Naive thymus-derived CD8-positive, alpha-beta T cell (primary cell): ENCODE data around the gene MTX1. TPM values are rescaled to one million over a fixed set of nuclear protein-coding genes. Genes with fewer than 3 reads are reported as not detected.
A peak's percentile ranks its signal among the peaks of the same experiment; 100 is the strongest.
"Not testable (repeated sequence)": the region's sequence is repeated elsewhere in the genome, so short reads cannot be mapped to it uniquely, and the experiment has no call there.

Experiments
- ATAC-seq, 2 donors: fragments of 150-1000 bp; cut with Tn5 transposase in 1 of 2; sonication (Bioruptor Pico), chemical (Tn5 transposase) in 1 of 2; 1 replicate in 1 of 2; 2 replicates in 1 of 2; pipeline ENCODE4 v1.10.0; 2021; ENCODE audit warnings: mild to moderate bottlenecking in 2 of 2, moderate library complexity in 2 of 2
- POLR2A ChIA-PET: fragments of 350-600 bp; sonication (Branson Sonifier 250); formaldehyde crosslinking; loops from one replicate; lab custom pipeline; 2021; ENCODE audit warnings: antibody characterized with exemption; lab: Charles Lee
- DNase-seq, 10 donors: peaks; one replicate each; pipeline versions ENCODE4 v3.0.0 to v3.0.0-alpha.2; 2020 to 2022
- H3K27ac Mint-ChIP-seq, 10 donors: one replicate each; pipeline ENCODE4 v1.8.0; 2020 to 2022; ENCODE audit warnings: mild to moderate bottlenecking in 10 of 10, mixed read lengths in 10 of 10, moderate library complexity in 4 of 10, inconsistent platforms in 1 of 10
- H3K27me3 Mint-ChIP-seq, 5 donors: one replicate each; pipeline ENCODE4 v1.8.0; 2021 to 2022; ENCODE audit warnings: mixed read lengths in 5 of 5
- H3K36me3 Mint-ChIP-seq, 3 donors: one replicate each; pipeline ENCODE4 v1.8.0; 2020 to 2022; ENCODE audit warnings: mixed read lengths in 3 of 3, mild to moderate bottlenecking in 2 of 3, inconsistent platforms in 1 of 3
- H3K4me1 Mint-ChIP-seq, 4 donors: one replicate each; pipeline ENCODE4 v1.8.0; 2021 to 2022; ENCODE audit warnings: mixed read lengths in 4 of 4
- H3K4me3 Mint-ChIP-seq, 10 donors: one replicate each; pipeline ENCODE4 v1.8.0; 2020 to 2022; ENCODE audit warnings: mild to moderate bottlenecking in 10 of 10, mixed read lengths in 10 of 10, moderate library complexity in 6 of 10, inconsistent platforms in 1 of 10
- H3K9me3 Mint-ChIP-seq, 9 donors: one replicate each; pipeline ENCODE4 v1.8.0; 2020 to 2022; ENCODE audit warnings: mixed read lengths in 9 of 9, mild to moderate bottlenecking in 3 of 9, inconsistent platforms in 1 of 9, moderate library complexity in 1 of 9
- polyA plus RNA-seq, 3 donors: library from polyadenylated mRNA; unstranded; fragments of 300-500 nt; fragmentation: Illumina TruSeq; gene quantifications; one replicate each; pipeline ENCODE4 v1.2.3, GENCODE V29; 2021
- total RNA-seq, 8 experiments: library from RNA in 2 of 8; stranded (reverse) in 2 of 8; gene quantifications; one replicate each; pipeline ENCODE4 v1.2.3 and lab custom pipeline; 2021 to 2026

MTX1 gene
- total and polyA plus RNA-seq, 5 experiments from 2014 or later, result 26.9 to 50.7 (median 45.8) TPM

DNA sequence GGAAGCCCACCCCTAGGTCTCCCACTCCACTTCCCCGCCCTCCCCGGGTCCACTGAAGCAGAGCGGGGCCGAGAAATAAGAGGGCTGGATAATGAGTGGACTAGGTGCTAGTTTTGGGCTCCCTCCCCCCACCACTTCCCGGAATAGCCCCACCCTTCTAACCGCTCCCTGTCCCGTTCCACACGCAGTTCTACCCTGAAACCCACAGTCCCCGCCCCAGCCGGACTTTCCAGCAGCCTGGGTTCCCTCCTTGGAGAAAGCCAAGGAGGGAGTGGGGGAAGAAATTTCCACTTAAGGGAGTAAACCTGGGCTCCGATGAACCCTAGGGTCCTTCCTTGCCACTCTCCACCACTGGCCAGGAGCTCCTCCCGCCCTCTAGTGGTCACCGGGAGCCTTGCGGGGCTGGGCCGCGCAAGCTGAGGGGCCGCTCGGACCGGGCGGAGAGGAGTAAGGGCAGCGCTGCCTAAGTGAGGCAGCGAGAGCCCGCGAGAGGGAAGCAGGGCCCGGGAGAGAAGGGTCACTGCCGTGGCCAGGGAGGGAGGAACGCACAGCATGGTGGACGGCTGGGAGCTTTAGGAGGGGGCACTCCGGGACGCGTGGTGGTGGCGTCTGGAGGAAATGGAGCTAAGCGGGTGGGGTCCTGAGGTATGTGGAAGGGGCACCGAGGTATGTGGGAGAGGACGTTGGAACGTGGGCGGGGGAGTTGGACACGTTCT, 15.1 kb upstream of the MTX1 start:
- H3K27me3 Mint-ChIP-seq, result peaks cover 0 to 2% (median 0%) of the 10 kb centered on the region in 5 donors
- H3K27ac Mint-ChIP-seq, result peak overlapping the region; percentile 93 to 100 (median 98)
- peak; percentile 40 to 79 (median 60) for DNase-seq
- POLR2A ChIA-PET, result interaction anchor here (0.5 to 5.1 kb wide), 17 partner anchors 8 to 426 kb away, joined by 3 to 150 read pairs (median 7); partner anchors contain the start of genes CLK2, DPM3, EFNA1 and KRTCAP2
- peak overlapping the region; percentile 77 to 97 (median 90) for H3K4me3 Mint-ChIP-seq
- H3K9me3 Mint-ChIP-seq, result no peaks in the 10 kb centered on the region
- ATAC-seq, result peak; percentile 6 to 17
- H3K36me3 Mint-ChIP-seq, result no peaks in the 10 kb centered on the region
- peaks cover 18 to 33% (median 26%) of the 10 kb centered on the region in 4 donors for H3K4me1 Mint-ChIP-seq

DNA sequence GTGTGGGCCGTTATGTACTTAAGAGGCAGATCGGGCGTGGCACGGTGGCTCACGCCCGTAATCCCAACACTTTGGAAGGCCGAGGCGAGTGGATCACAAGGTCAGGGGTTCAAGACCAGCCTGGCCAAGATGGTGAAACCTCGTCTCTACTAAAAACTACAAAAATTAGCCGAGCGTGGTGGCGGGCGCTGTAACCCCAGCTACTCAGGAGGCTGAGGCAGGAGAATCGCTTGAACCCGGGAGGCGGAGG, 14.6 kb upstream of the MTX1 start:
- Mint-ChIP-seq H3K4me1 (peaks cover 18 to 33% (median 26%) of the 10 kb centered on the region in 4 donors), H3K4me3 (peak overlapping the region; percentile 77 to 97 (median 90)), H3K27ac (peak overlapping the region; percentile 93 to 100 (median 98))
- ATAC-seq, H3K27me3 Mint-ChIP-seq, H3K36me3 Mint-ChIP-seq, H3K9me3 Mint-ChIP-seq: not testable (repeated sequence)
- DNase-seq, result peak in 1 of 10 donors; percentile 67
- POLR2A ChIA-PET, result interaction anchor here (0.6 to 5.1 kb wide), 20 partner anchors 9 to 426 kb away, joined by 3 to 150 read pairs (median 6); partner anchors contain the start of genes CLK2, DPM3, EFNA1 and KRTCAP2

DNA sequence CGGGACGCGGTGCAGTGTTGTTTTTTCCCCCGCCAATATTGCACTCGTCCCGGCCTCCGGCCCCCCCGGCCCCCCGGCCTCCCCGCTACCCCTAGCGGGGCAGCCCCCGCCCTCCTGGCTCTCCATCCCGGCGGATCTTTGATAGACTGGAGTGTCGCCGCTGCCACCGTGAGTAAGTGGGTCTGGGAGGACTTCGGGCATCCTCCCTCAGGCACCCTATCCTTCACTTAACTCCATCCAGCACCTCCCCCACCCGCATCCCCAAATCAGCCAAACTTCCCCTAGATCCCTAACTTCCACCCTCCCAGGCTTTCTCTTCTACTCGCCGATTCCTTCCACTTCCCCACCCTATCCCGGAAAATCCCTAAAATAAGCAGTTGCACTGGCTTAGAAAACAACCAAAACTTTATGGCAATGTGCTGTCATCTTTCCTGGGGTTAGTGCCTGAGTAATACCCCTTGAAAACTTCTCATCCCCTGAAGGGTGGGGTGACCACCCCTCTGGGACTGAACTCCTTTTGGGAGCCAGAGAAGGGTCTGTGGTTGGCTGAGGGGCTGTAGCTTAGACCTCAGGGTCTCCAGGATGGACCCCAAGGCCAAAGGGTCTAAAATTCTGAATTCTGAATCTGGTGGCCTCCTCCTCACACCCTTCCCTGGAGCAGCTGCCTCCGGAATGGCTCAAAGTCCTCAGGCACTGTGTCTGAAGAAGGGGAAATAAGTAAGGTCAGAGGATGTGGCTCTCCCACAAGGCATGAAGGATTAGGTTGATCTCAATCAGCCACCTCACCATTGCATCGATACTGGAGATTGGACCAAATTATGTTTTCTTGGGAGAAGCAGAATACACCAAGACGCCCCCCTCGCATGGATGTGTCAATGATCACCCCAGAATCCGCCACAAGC, 13.0 kb upstream of the MTX1 start:
- no peak for ATAC-seq
- no peaks in the 10 kb centered on the region for H3K9me3 Mint-ChIP-seq
- H3K27me3 Mint-ChIP-seq, result peaks cover 0 to 2% (median 0%) of the 10 kb centered on the region in 5 donors
- no peaks in the 10 kb centered on the region for H3K36me3 Mint-ChIP-seq
- peak overlapping the region; percentile 33 to 97 (median 75) for H3K4me3 Mint-ChIP-seq
- DNase-seq, result peak in 2 of 10 donors; percentile 13 to 59
- POLR2A ChIA-PET, result interaction anchor here (0.5 to 5.1 kb wide), 18 partner anchors 9 to 1327 kb away, joined by 3 to 150 read pairs (median 6); partner anchors contain the start of genes CLK2, FDPS, KRTCAP2 and MTX1
- peaks cover 18 to 33% (median 26%) of the 10 kb centered on the region in 4 donors for H3K4me1 Mint-ChIP-seq
- H3K27ac Mint-ChIP-seq, result peak overlapping the region; percentile 78 to 100 (median 96)

DNA sequence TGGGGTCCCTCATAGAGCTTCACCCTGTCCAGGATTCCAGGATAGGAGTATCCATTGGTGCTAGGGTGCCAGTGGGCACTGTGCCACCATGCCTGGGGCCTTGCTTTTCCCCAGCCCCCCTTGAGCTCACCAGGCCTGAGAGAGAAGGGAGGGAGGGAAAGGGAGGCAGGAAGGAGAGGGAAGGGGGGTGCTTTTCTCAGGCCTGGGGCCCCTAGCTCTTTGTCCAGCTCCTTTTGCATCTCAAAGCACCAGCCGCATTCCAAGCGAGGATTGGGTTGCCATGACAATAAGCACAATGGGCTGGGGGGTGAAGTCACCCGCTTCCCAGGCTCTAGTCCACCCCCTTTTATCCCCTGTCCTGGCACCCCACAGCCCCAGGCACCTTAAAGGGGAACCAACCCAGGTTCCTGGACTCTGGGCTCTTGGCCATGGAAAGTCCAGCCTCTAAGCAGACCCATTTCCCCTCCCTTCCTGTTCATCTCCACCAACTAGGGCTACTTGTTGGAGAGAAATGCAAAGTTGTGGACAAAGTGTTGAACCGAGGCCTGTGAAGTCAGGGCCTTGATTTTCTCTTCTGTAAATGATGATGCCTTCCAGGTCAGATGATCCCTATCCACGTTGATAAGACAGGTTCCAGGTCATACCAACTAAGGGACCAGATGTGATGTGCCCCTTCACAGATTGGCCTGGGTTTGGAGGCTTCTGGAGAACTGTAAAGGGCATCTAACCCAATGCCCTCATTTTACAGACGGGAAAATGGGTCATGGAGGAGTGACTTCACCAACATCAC, 12.2 kb upstream of the MTX1 start:
- ATAC-seq (no peak), DNase-seq (peak in 1 of 10 donors; percentile 49)
- Mint-ChIP-seq H3K27ac (peak overlapping the region; percentile 24 to 100 (median 96)), H3K4me1 (peaks cover 18 to 33% (median 26%) of the 10 kb centered on the region in 4 donors), H3K27me3 (peaks cover 0 to 2% (median 0%) of the 10 kb centered on the region in 5 donors), H3K9me3 (no peaks in the 10 kb centered on the region), H3K4me3 (peak overlapping the region in 7 of 10 donors; percentile 54 to 97 (median 77)), H3K36me3 (no peaks in the 10 kb centered on the region)
- POLR2A ChIA-PET, result interaction anchor here (1.2 to 5.1 kb wide), 4 partner anchors 12 to 48 kb away, joined by 3 to 150 read pairs (median 46); partner anchors contain the start of genes KRTCAP2, MTX1, THBS3 and TRIM46

DNA sequence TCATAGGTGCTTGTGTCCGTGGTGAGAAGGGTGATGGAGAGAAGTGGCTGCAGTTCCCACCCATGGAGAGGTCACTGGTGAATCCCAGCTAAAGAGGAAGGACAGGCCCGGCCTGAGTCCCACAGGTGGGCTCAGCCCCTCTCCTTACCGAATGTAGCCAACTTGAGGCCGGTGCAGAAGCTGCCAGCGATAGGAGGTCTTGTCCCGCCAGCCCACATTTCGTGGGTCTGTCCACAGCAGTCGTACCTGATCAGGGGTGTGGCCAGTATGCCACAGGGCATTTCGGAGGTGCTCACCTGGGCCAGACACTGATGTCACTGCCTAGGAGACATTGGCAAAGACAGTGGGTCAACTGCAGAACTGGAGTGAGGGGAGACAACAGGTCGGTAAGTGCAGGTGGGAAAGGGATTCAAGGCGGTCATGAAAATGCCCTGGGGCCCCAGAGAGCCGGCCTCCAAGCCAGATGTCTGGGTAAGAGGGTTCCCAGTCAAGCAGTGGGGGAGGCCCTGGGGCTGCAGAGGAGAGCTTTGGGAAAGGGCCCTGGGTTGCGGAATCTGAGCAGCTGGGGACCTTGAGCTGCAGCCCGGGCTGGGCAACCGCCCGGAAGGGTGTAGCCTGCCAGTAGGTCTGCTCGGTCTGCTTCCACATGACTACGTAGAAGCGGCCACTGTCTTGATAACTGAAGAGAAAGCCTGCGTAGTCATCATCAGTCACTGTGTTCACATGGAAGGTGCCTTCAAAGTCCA, 11.4 kb upstream of the MTX1 start:
- Mint-ChIP-seq H3K9me3 (no peaks in the 10 kb centered on the region), H3K4me3 (peak overlapping the region in 3 of 10 donors; percentile 30 to 48 (median 39)), H3K4me1 (peaks cover 18 to 32% (median 25%) of the 10 kb centered on the region in 4 donors), H3K27me3 (peaks cover 0 to 2% (median 0%) of the 10 kb centered on the region in 5 donors), H3K27ac (peak overlapping the region in 8 of 10 donors; percentile 84 to 100 (median 90)), H3K36me3 (no peaks in the 10 kb centered on the region)
- POLR2A ChIA-PET, result interaction anchor here (0.6 to 0.9 kb wide), 2 partner anchors 23 to 56 kb away, joined by 3 to 4 read pairs; partner anchors contain the start of gene TRIM46
- DNase-seq (peak in 1 of 10 donors; percentile 56), ATAC-seq (no peak)

DNA sequence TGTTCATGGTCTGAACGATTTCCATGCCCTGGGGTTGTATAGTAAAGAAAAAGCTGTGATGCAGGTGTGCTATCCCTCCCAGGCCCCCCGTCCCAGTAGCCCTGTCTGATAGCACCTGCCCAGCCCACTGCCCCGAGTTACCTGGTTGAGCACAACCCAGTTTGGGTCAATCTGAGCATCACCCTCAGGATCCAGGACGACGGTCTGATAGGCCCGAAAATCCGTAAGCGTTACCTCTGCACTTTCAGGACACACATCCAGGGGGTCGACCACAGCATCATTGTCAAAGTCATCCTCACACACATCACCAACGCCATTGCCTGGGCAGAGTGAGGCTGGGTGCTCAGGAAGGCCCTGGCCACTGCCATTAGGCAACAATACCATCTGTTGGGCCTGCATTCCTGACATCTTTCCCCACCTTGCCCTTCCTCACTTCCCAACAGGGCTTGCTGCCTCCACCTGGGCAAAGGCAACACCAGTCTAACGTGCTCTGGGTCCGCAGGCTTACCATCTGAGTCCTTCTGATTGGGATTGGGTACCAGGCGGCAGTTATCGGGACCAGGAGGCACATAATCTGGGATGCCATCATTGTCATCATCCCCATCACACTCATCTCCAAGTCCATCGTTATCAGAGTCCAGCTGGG, 10.5 kb upstream of the MTX1 start:
- Mint-ChIP-seq H3K9me3 (no peaks in the 10 kb centered on the region), H3K27ac (peak overlapping the region in 8 of 10 donors; percentile 35 to 100 (median 82)), H3K4me1 (peaks cover 15 to 23% (median 17%) of the 10 kb centered on the region in 4 donors), H3K27me3 (peaks cover 0 to 2% (median 0%) of the 10 kb centered on the region in 5 donors), H3K36me3 (no peaks in the 10 kb centered on the region), H3K4me3 (no peak overlapping the region)
- ATAC-seq, result no peak
- peak in 1 of 10 donors; percentile 55 for DNase-seq
- POLR2A ChIA-PET, result no interaction called here

DNA sequence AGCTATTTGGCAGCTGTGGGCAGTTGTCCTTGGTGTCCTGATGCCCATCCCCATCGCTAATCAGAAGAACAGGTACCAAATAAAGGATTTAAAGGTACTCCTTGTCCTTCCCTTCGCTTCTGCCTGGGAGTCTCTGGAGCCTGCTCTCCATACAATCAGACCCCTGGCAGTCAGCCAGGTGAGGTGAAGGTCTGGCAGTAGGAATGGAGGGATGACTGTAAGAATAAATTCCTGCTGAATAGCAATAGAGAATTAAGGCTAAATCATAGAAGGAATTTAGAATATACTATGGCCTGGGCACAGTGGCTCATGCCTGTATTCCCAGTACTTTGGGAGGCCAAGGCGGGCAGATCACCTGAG, 10.0 kb upstream of the MTX1 start:
- H3K4me1 Mint-ChIP-seq, result peaks cover 12 to 18% (median 13%) of the 10 kb centered on the region in 4 donors
- no peaks in the 10 kb centered on the region for H3K9me3 Mint-ChIP-seq
- ATAC-seq (no peak), DNase-seq (peak in 1 of 10 donors; percentile 21)
- H3K27ac Mint-ChIP-seq, result peak overlapping the region in 5 of 10 donors; percentile 39 to 100 (median 57)
- H3K36me3 Mint-ChIP-seq, result no peaks in the 10 kb centered on the region
- H3K27me3 Mint-ChIP-seq, result peaks cover 0 to 2% (median 0%) of the 10 kb centered on the region in 5 donors
- no peak overlapping the region for H3K4me3 Mint-ChIP-seq
- POLR2A ChIA-PET, result no interaction called here

DNA sequence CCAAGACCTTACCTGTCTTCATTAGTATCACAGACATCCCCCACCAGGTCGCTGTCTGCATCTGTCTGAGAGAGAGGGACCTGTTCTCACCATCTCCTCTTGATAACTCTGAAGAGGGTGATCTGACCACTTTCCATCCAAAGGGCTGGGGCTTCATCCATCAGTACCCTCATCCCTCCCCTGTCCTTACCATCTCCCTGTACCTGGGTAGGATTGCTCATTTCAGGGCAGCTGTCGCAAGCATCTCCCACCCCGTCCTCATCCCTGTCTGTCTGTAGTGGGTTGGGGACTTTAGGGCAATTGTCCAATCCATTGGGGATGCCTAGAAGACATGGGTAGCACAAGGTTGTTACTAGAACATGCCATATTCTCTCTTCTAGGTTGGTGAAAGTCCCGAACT, 8.7 kb upstream of the MTX1 start:
- peaks cover 3 to 7% (median 4%) of the 10 kb centered on the region in 4 donors for H3K4me1 Mint-ChIP-seq
- peak overlapping the region in 3 of 10 donors; percentile 65 to 70 (median 70) for H3K27ac Mint-ChIP-seq
- H3K27me3 Mint-ChIP-seq, result no peaks in the 10 kb centered on the region
- H3K4me3 Mint-ChIP-seq, result no peak overlapping the region
- ATAC-seq, result no peak
- peak in 1 of 10 donors; percentile 30 for DNase-seq
- H3K9me3 Mint-ChIP-seq, result no peaks in the 10 kb centered on the region
- POLR2A ChIA-PET, result interaction anchor here (2.0 kb wide), 1 partner anchor 27 kb away, joined by 4 read pairs; no protein-coding TSS in a partner anchor
- H3K36me3 Mint-ChIP-seq, result no peaks in the 10 kb centered on the region

DNA sequence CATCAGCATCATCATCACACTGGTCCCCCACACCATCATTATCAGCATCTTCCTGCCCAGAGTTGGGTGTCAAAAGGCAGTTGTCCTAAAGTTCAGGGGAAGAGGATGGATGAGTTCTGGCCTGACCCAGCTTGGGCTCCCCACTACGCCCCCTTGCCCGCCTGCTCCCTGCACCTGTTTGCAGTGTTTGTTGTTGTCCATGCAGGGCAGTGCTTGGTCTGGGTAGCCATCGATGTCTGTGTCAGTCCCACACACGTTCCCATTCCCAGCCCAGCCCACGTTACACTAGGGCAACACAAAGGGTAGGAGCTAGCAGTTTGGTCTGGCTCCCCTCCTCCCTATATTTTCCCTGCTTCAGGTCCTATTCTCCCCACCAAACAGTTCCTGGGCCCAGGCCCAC, 7.6 kb upstream of the MTX1 start:
- H3K4me3 Mint-ChIP-seq, result no peak overlapping the region
- no peak for ATAC-seq
- DNase-seq, result peak in 1 of 10 donors; percentile 30
- H3K27ac Mint-ChIP-seq, result peak overlapping the region in 4 of 10 donors; percentile 4 to 31 (median 18)
- H3K9me3 Mint-ChIP-seq, result no peaks in the 10 kb centered on the region
- H3K27me3 Mint-ChIP-seq, result no peaks in the 10 kb centered on the region
- H3K4me1 Mint-ChIP-seq, result no peaks in the 10 kb centered on the region
- no peaks in the 10 kb centered on the region for H3K36me3 Mint-ChIP-seq
- POLR2A ChIA-PET, result interaction anchor here (0.6 to 2.0 kb wide), 2 partner anchors 26 to 815 kb away, joined by 3 to 4 read pairs; no protein-coding TSS in a partner anchor

DNA sequence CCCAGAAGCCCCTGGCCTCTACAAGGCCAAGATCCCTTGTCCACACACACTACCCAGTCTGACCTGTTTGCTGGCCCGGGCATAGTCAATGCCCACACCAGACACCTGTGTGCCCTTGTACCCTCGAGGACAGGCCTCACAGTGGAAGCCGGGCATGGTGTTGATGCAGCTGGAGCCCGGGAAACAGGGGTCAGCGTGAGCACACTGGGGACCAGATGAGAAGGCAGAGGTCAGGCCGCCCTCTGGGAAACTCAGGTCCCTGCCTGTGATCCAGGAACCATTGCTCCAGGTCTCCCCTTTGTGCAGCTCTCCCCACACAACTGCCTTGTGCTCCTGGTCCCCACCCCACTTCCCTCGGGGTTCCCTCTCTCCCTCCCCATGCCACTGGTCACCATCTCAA, 6.3 kb upstream of the MTX1 start:
- no peaks in the 10 kb centered on the region for H3K27me3 Mint-ChIP-seq
- peaks cover 5 to 8% (median 6%) of the 10 kb centered on the region in 4 donors for H3K4me1 Mint-ChIP-seq
- H3K27ac Mint-ChIP-seq, result no peak overlapping the region
- ATAC-seq, result no peak
- POLR2A ChIA-PET, result no interaction called here
- DNase-seq, result peak in 1 of 10 donors; percentile 40
- no peak overlapping the region for H3K4me3 Mint-ChIP-seq
- H3K9me3 Mint-ChIP-seq, result no peaks in the 10 kb centered on the region
- H3K36me3 Mint-ChIP-seq, result no peaks in the 10 kb centered on the region
